GM18867 (cell line): ENCODE results near the gene NXNL1.
A peak's percentile ranks its signal among the peaks of the same experiment; 100 is the strongest.

ENCODE experiments used
- ATAC-seq: cut with Tn5 transposase; IDR thresholded peaks from one replicate; pipeline ENCODE4 v1.9.1; 2021; ENCODE audit warnings: mild to moderate bottlenecking, moderate library complexity; ENCODE audit not compliant: unreplicated experiment

Gene NXNL1

GRCh38 chr19:17421942-17422341 lies 38.8 kb downstream of the NXNL1 start:
- no peak for ATAC-seq

- ATAC-seq = peak; percentile 13
Measured at GRCh38 chr19:17420475-17420924, 40.2 kb downstream of the NXNL1 start.

- ATAC-seq = peak; percentile 89
Measured at GRCh38 chr19:17419621-17420474, 40.9 kb downstream of the NXNL1 start, which contains the start of gene MVB12A. MVB12A (plus strand) TSS chr19:17420047; CDS start chr19:17420136, 89 bp downstream.

GRCh38 chr19:17419154-17419620 lies 41.5 kb downstream of the NXNL1 start:
- no peak for ATAC-seq

GRCh38 chr19:17418710-17419109 lies 42.0 kb downstream of the NXNL1 start:
- no peak for ATAC-seq

GRCh38 chr19:17415121-17415520 lies 45.6 kb downstream of the NXNL1 start:
- no peak for ATAC-seq

GRCh38 chr19:17414097-17414496 lies 46.6 kb downstream of the NXNL1 start:
- ATAC-seq = no peak

GRCh38 chr19:17411801-17412200 lies 48.9 kb downstream of the NXNL1 start:
- ATAC-seq = no peak

- ATAC-seq = no peak
Measured at GRCh38 chr19:17409990-17410389, 50.7 kb downstream of the NXNL1 start.

GRCh38 chr19:17406887-17407196 lies 53.9 kb downstream of the NXNL1 start:
- no peak for ATAC-seq

- ATAC-seq = no peak
Measured at GRCh38 chr19:17406046-17406886, 54.5 kb downstream of the NXNL1 start.
